ENCODE data around the gene GH1. TPM values are rescaled to one million over a fixed set of nuclear protein-coding genes. Genes with fewer than 3 reads are reported as not detected.
A peak's percentile ranks its signal among the peaks of the same experiment; 100 is the strongest.
"Not testable (repeated sequence)": the region's sequence is repeated elsewhere in the genome, so short reads cannot be mapped to it uniquely, and the experiment has no call there.

The GH1 gene
- not detected for total RNA-seq

DNA sequence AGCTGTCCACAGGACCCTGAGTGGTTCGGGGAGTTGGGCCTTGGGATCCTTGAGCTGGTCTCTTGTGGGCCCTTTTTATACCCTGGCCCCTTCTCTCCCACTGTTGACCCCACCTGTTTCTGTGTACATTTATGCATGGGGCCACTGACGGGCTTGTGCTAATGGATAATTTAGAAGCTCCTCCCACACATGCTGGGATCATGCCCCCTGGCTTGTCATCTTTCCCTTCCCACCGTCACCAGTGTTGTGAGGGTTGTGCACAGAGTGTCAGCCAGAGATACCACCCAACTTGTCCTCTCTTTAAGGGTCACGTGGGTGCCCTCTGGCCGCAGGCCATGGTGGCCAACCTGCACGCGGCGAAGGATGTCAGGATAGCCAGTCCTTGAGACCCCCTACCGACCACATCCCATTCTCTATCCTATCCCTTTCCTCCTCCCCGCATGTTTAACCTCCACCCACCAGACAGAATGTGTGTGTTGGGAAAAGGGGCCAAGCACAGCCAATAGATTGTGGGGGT is at the start of gene GH1:
TSS of gene GH1 (minus strand) at position 51 of the 517 bp plus-strand sequence. CDS start 63 bp downstream, outside the sequence.
- not testable (repeated sequence) for H3K27ac ChIP-seq (replicated peaks in 1 of 4); DNase-seq (ENCODE audit: extremely low spot score); H3K4me1 ChIP-seq; H3K36me3 ChIP-seq; H3K4me3 ChIP-seq; H3K9me3 ChIP-seq
- intact Hi-C loops (cut with DNase I), result loop anchor here (1.0 to 10.0 kb wide), 3 partner anchors 106 to 366 kb away; partner anchors contain the start of gene ERN1
- WGBS, result 46% methylated on average over 10 of the region's 10 CpGs
- H3K27me3 ChIP-seq, result peaks cover 0 to 13% (median 0%) of the 10 kb centered on the region in 4 donors

DNA sequence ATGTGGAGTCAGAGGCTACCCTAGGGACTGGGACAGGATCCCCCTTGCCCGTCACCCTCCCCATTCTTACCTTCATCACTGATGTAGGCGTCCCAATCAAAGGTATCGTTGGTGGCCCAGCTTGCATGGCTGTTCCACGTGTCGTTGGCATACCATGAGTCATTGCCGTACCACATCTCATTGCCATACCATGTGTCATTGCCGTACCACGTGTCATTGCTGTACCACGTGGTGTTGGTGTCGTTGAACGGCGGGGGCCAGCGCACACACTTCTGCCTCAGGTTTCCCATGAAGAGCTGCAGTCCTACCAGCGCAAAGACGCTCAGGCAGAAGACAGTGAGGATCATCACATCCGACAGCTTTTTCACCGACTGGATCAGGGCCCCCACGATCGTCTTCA is 49.3 kb upstream of the GH1 start:
- WGBS, result 96% methylated on average over 14 of the region's 19 CpGs

GRCh38 chr17:63966646-63967264 is 48.1 kb upstream of the GH1 start:
- H3K36me3 ChIP-seq, result no peaks in the 10 kb centered on the region
- no peak overlapping the region for H3K27ac ChIP-seq (replicated peaks in 1 of 4)
- no peaks in the 10 kb centered on the region for H3K9me3 ChIP-seq
- DNase-seq (ENCODE audit: extremely low spot score), result no peak
- WGBS, result 79% methylated on average over 11 of the region's 11 CpGs
- peaks cover 12 to 26% (median 15%) of the 10 kb centered on the region in 4 donors for H3K4me1 ChIP-seq
- intact Hi-C loops (cut with DNase I), result no loop called here
- TF ChIP-seq POLR2A (IDR thresholded peaks at IDR 0.05; ENCODE audit: low read depth), result no peak
- no peak for TF ChIP-seq POLR2AphosphoS5 (IDR thresholded peaks at IDR 0.05)
- no peak for TF ChIP-seq EP300 (IDR thresholded peaks at IDR 0.05)
- no peak for TF ChIP-seq CTCF (IDR thresholded peaks at IDR 0.05)
- H3K4me3 ChIP-seq, result no peak overlapping the region
- no peaks in the 10 kb centered on the region for H3K27me3 ChIP-seq

More for the DNA sequence above, 49.3 kb upstream of the GH1 start:
- no peak for TF ChIP-seq POLR2AphosphoS5 (IDR thresholded peaks at IDR 0.05)
- TF ChIP-seq CTCF (IDR thresholded peaks at IDR 0.05), result no peak
- TF ChIP-seq EP300 (IDR thresholded peaks at IDR 0.05), result no peak
- TF ChIP-seq POLR2A (IDR thresholded peaks at IDR 0.05; ENCODE audit: low read depth), result no peak
- Histone ChIP-seq H3K27ac (replicated peaks in 1 of 4) (no peak overlapping the region), H3K36me3 (no peaks in the 10 kb centered on the region), H3K27me3 (peaks cover 0 to 5% (median 0%) of the 10 kb centered on the region in 4 donors), H3K9me3 (no peaks in the 10 kb centered on the region), H3K4me3 (no peak overlapping the region), H3K4me1 (peaks cover 0 to 15% (median 3%) of the 10 kb centered on the region in 4 donors)
- intact Hi-C loops (cut with DNase I), result no loop called here
- DNase-seq (ENCODE audit: extremely low spot score), result no peak

GRCh38 chr17:63963123-63963522 is 44.5 kb upstream of the GH1 start:
- Histone ChIP-seq H3K4me1 (peaks cover 25 to 35% (median 28%) of the 10 kb centered on the region in 4 donors), H3K27ac (replicated peaks in 1 of 4) (peak overlapping the region; percentile 43 to 73 (median 56)), H3K27me3 (peaks cover 0 to 14% (median 0%) of the 10 kb centered on the region in 4 donors), H3K36me3 (no peaks in the 10 kb centered on the region), H3K9me3 (no peaks in the 10 kb centered on the region), H3K4me3 (no peak overlapping the region)
- no peak for TF ChIP-seq POLR2A (IDR thresholded peaks at IDR 0.05; ENCODE audit: low read depth)
- peak; percentile 45 to 46 for TF ChIP-seq POLR2AphosphoS5 (IDR thresholded peaks at IDR 0.05)
- TF ChIP-seq CTCF (IDR thresholded peaks at IDR 0.05), result no peak
- no peak for TF ChIP-seq EP300 (IDR thresholded peaks at IDR 0.05)
- WGBS, result 76% methylated on average over 4 of the region's 4 CpGs
- intact Hi-C loops (cut with DNase I), result no loop called here
- no peak for DNase-seq (ENCODE audit: extremely low spot score)

DNA sequence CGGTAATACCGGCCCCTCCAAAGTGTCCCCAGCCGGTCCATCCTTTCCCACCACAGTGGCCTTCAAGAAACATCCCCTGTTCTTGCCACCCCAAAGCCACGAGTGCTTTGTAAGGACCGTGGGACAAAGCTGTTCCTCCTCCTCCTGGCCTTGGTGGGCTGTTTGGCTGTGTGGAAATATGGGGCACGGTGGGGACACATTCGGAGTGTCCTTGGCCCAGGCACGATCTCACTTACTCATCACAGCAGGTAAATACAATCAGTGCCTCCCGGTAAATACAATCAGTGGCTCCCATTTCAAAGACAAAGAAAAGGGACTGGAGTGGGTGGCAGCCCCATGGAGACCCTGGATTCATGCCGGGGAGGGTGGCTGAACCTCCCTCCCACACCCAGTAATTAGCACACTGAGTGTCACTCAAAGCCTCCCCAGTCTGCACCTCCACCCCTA is 43.7 kb upstream of the GH1 start:
- Histone ChIP-seq H3K4me1 (peaks cover 25 to 35% (median 28%) of the 10 kb centered on the region in 4 donors), H3K36me3 (no peaks in the 10 kb centered on the region), H3K27ac (replicated peaks in 1 of 4) (peak overlapping the region in 3 of 4 donors; percentile 18 to 66 (median 41)), H3K27me3 (peaks cover 0 to 14% (median 0%) of the 10 kb centered on the region in 4 donors), H3K4me3 (no peak overlapping the region), H3K9me3 (no peaks in the 10 kb centered on the region)
- WGBS, result 64% methylated on average over 10 of the region's 10 CpGs
- intact Hi-C loops (cut with DNase I), result no loop called here
- no peak for TF ChIP-seq EP300 (IDR thresholded peaks at IDR 0.05)
- no peak for TF ChIP-seq POLR2A (IDR thresholded peaks at IDR 0.05; ENCODE audit: low read depth)
- no peak for TF ChIP-seq CTCF (IDR thresholded peaks at IDR 0.05)
- TF ChIP-seq POLR2AphosphoS5 (IDR thresholded peaks at IDR 0.05), result no peak
- no peak for DNase-seq (ENCODE audit: extremely low spot score)
